ENCODE results near the gene SH3BP5. TPM values are rescaled to one million over a fixed set of nuclear protein-coding genes. Genes with fewer than 3 reads are reported as not detected.
A peak's percentile ranks its signal among the peaks of the same experiment; 100 is the strongest.

The SH3BP5 gene

DNA sequence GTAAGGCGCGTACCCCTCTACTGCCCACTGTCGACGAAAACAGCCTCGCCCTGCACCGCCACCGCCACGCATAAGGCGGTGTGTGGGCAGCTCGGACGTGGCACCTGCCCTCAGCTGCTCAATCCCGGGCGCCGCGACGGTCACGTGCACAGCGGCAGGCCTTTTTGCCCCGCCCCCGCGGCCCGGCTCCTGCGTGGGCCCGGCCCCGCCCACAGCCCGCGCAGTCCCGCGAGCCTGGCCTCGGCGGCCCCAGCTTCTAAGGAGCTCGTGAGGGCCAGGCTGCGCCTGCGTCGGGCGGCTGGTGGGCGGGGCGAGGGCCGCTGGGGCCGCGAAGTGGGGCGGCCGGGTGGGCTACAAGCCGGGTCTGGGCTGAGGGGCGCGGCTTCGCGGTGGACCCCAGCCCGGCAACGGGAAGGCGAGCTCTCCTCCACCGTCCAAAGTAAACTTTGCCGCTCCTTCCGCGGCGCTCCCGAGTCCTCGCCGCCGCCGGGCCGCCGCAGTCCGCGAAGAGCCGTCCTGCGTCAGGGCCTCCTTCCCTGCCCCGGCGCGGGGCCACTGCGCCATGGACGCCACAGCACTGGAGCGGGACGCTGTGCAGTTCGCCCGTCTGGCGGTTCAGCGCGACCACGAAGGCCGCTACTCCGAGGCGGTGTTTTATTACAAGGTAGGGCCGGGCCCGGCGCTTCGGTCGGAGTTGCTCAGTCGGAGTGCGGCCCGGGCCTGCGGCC, 126.3 kb downstream of the SH3BP5 start, which contains the start of gene CAPN7:
TSS of gene CAPN7 (plus strand) at position 313 of the 728 bp plus-strand sequence. CDS start at position 563, 250 bp downstream.
- Histone ChIP-seq H3K79me1 (ENCODE audit: low read depth, low read length) (peaks cover 3% of the 10 kb centered on the region), H4K91ac (ENCODE audit: low read depth, low read length, poor library complexity) (no peak within 1 kb of the TSS), H3K18ac (ENCODE audit: low read length) (peak within 1 kb of the TSS; percentile 95), H2BK5ac (ENCODE audit: low read length) (peak within 1 kb of the TSS; percentile 76), H2BK12ac (ENCODE audit: low read length) (no peak within 1 kb of the TSS), H2AK5ac (ENCODE audit: low read depth, low read length) (no peak within 1 kb of the TSS), H3K23ac (ENCODE audit: low read depth, low read length, poor library complexity) (peak within 1 kb of the TSS; percentile 66), H3K36me3 (replicated peaks in 1 of 2; ENCODE audit: control insufficient read depth in 2 of 2, insufficient read depth in 2 of 2, low read length in 2 of 2) (peaks cover 2 to 29% of the 10 kb centered on the region in 2 donors), H2BK15ac (ENCODE audit: low read length) (peak within 1 kb of the TSS; percentile 32), H3K4me2 (ENCODE audit: insufficient read depth, low read length, poor library complexity, severe bottlenecking) (peak within 1 kb of the TSS; percentile 64), H3K27me3 (ENCODE audit: control insufficient read depth in 3 of 3, insufficient read depth in 3 of 3, low read depth in 1 of 3, low read length in 3 of 3) (no peaks in the 10 kb centered on the region), H3K4me3 (ENCODE audit: low read length in 2 of 2) (peak within 1 kb of the TSS; percentile 88 to 94), H3K14ac (ENCODE audit: low read length) (peak within 1 kb of the TSS; percentile 99), H3K27ac (replicated peaks; ENCODE audit: low read length) (peak within 1 kb of the TSS; percentile 84), H3K9ac (ENCODE audit: low read depth, low read length, poor library complexity) (peak within 1 kb of the TSS; percentile 98), H3K9me3 (replicated peaks in 1 of 2; ENCODE audit: control insufficient read depth in 2 of 2, insufficient read depth in 1 of 2, low read depth in 1 of 2, low read length in 2 of 2) (no peaks in the 10 kb centered on the region), H2AFZ (ENCODE audit: low read length) (peak within 1 kb of the TSS; percentile 89), H3K4me1 (ENCODE audit: control insufficient read depth in 2 of 2, insufficient read depth in 1 of 2, low read depth in 1 of 2, low read length in 2 of 2) (peaks cover 0 to 7% of the 10 kb centered on the region in 2 donors), H2BK120ac (ENCODE audit: low read depth, low read length) (no peak within 1 kb of the TSS), H4K8ac (ENCODE audit: low read depth, low read length) (no peak within 1 kb of the TSS), H3K4ac (ENCODE audit: low read length) (no peak within 1 kb of the TSS)
- no CpG with 5 or more reads among the region's 92 CpGs for WGBS, 2 donors (ENCODE audit: extremely low coverage in 2 of 2, insufficient read length in 2 of 2, insufficient replicate concordance in 1 of 2)
- peak; percentile 91 for DNase-seq (ENCODE audit: low spot score)

DNA sequence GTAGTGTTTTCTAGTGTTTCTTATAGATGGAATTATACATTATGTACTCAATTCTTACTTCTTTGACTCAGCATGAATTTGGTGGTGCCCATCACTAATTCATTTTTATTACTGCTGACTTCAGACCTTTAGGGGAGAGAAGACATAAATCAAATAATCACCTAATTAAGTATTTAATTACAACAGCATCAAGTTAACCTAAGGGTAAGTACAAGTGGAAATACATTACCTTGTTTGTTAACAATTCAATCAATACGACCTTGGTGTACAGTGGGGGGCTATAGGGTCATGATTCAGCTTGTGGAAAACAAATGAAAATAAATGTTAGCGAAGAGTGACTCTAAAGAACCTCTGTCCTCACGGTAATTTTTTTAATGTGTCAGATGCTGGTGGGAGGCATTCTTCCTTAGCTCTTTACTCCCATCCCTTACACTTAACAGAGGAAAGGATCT, 126.9 kb downstream of the SH3BP5 start:
- Histone ChIP-seq H2BK120ac (ENCODE audit: low read depth, low read length) (no peak overlapping the region), H3K9me3 (replicated peaks in 1 of 2; ENCODE audit: control insufficient read depth in 2 of 2, insufficient read depth in 1 of 2, low read depth in 1 of 2, low read length in 2 of 2) (no peaks in the 10 kb centered on the region), H2BK15ac (ENCODE audit: low read length) (no peak overlapping the region), H3K27ac (replicated peaks; ENCODE audit: low read length) (no peak overlapping the region), H2AK5ac (ENCODE audit: low read depth, low read length) (no peak overlapping the region), H4K8ac (ENCODE audit: low read depth, low read length) (no peak overlapping the region), H2BK12ac (ENCODE audit: low read length) (no peak overlapping the region), H3K27me3 (ENCODE audit: control insufficient read depth in 3 of 3, insufficient read depth in 3 of 3, low read depth in 1 of 3, low read length in 3 of 3) (no peaks in the 10 kb centered on the region), H3K23ac (ENCODE audit: low read depth, low read length, poor library complexity) (peak overlapping the region; percentile 66), H3K79me1 (ENCODE audit: low read depth, low read length) (peaks cover under 1% of the 10 kb centered on the region), H3K4ac (ENCODE audit: low read length) (no peak overlapping the region), H3K18ac (ENCODE audit: low read length) (peak overlapping the region; percentile 73), H3K4me3 (ENCODE audit: low read length in 2 of 2) (peak overlapping the region; percentile 88 to 94), H3K9ac (ENCODE audit: low read depth, low read length, poor library complexity) (peak overlapping the region; percentile 71), H4K91ac (ENCODE audit: low read depth, low read length, poor library complexity) (no peak overlapping the region), H3K4me2 (ENCODE audit: insufficient read depth, low read length, poor library complexity, severe bottlenecking) (peak overlapping the region; percentile 32), H3K14ac (ENCODE audit: low read length) (no peak overlapping the region), H3K36me3 (replicated peaks in 1 of 2; ENCODE audit: control insufficient read depth in 2 of 2, insufficient read depth in 2 of 2, low read length in 2 of 2) (peaks cover 0 to 23% of the 10 kb centered on the region in 2 donors), H2AFZ (ENCODE audit: low read length) (peak overlapping the region; percentile 89), H3K4me1 (ENCODE audit: control insufficient read depth in 2 of 2, insufficient read depth in 1 of 2, low read depth in 1 of 2, low read length in 2 of 2) (peaks cover 0 to 7% of the 10 kb centered on the region in 2 donors), H2BK5ac (ENCODE audit: low read length) (no peak overlapping the region)
- no peak for DNase-seq (ENCODE audit: low spot score)
- no CpG with 5 or more reads among the region's 3 CpGs for WGBS, 2 donors (ENCODE audit: extremely low coverage in 2 of 2, insufficient read length in 2 of 2, insufficient replicate concordance in 1 of 2)

Small RNA genes lying within 50 kb of the gene (small RNA-seq; reads per million reads assigned to genes)
- gene HMGN2P7 (ENCODE audit: insufficient read depth) (not detected), gene RNU6-454P (ENCODE audit: insufficient read depth) (not detected)
